Thyroid gland (tissue), 4 donors: Measurements from ENCODE around the gene TRAPPC1.

Experiments
- CTCF ChIP-seq, 6 experiments: fragments of 200-600 bp in 3 of 6; fragments of 450-650 bp in 3 of 6; sonication (generic) in 3 of 6; IDR thresholded peaks; one replicate each; pipeline ENCODE4 v1.5.1; 2016 to 2019; ENCODE audit warnings: antibody characterized with exemption in 6 of 6, mild to moderate bottlenecking in 2 of 6, inconsistent platforms in 1 of 6, moderate library complexity in 1 of 6
- POLR2A ChIP-seq, 2 donors: fragments of 450-650 bp; IDR thresholded peaks; one replicate each; pipeline ENCODE4 v1.6.1; 2017; ENCODE audit warnings: antibody characterized with exemption in 2 of 2, mild to moderate bottlenecking in 2 of 2, moderate library complexity in 1 of 2

GRCh38 chr17:7947651-7948050 is 15.9 kb upstream of the TRAPPC1 start:
- TF ChIP-seq CTCF (IDR thresholded peaks at IDR 0.05) (no peak), POLR2A (IDR thresholded peaks at IDR 0.05) (no peak)
